AML-193 (cell line): ENCODE data around the gene TSLP.

Experiments
- DNase-seq, 2 experiments: peaks; one replicate each; lab custom pipeline; 2025; lab: John Stamatoyannopoulos, UW

TSLP gene

DNA sequence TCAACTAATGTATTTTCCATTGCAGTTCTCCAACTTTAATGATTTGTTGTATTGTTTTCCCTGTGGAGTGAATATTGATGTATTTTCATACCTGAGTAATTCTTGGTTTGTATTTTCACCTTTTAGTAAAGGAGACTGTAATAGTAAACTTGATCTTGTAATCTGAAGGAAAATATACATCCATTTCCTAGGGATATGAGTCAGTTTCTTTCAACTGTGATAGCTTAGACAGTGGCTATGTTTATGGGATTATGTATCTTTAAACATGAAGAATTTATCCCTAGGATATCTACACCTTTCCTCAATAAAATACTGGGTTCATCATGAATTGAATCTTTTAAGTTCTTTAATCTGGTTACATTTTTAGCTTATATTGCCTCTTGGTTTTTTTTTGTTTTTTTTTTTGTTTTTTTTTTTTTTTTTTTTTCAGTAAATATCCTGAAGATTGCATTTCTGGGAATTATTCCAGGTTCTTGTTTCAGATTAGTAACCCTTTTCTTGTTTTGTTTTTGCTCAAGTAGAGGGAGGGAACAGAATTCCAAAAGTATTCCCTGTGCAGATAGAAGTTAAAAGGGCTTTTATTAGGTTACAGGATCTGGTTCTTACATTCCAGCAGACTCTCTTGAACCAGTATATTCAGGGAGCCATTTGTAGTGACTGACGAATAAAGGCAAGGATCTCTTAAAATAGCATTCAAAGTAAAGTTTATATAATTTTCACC lies 27.7 kb downstream of the TSLP start:
- DNase-seq: no peak

DNA sequence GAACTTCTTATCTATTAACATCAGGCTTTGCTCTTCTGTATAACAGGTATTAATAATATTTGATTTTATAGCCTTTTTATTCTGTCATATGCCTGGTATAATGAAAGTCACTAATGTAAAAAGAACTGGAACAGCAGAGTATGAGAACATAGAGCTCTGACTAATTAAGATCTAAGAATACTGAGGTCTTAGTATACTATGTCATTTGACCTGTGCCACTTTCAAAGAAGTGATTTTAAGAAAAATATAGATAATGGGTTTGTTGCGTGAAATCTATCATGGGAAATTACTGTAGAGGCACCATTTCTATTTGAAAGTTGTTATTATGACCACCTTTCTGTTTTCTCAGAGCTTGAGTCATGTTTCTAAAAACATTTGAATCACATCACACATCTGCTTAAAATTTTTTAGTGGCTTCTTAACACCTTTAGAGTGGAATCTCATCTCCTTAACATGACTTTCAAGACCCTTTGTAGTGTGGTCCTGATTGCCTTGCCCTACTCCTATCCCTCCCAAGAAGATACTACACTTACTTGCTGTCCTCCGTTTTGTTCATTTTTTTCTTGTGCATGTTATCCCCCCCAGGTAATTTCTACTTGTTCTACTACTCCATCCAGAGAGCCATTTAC lies 34.9 kb downstream of the TSLP start:
- DNase-seq: no peak

DNA sequence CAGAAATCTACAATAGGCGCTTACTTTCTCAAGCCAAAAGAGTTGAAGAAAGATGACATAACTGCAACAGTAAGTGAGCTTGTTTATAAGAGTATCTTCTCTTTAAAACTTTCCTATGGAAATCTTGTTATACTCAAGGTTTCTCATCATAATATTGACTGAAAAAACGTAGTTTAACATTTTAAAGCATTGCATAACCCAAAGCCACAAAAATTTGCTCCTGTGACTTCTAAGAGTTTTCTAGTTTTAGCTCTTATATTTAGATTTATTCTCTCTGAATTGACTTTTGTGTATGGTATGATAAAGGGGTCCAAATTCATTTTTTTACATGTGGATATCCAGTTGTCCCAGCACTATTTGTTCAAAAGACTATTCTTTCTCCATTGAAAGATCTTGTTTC lies 35.9 kb downstream of the TSLP start:
- no peak for DNase-seq

DNA sequence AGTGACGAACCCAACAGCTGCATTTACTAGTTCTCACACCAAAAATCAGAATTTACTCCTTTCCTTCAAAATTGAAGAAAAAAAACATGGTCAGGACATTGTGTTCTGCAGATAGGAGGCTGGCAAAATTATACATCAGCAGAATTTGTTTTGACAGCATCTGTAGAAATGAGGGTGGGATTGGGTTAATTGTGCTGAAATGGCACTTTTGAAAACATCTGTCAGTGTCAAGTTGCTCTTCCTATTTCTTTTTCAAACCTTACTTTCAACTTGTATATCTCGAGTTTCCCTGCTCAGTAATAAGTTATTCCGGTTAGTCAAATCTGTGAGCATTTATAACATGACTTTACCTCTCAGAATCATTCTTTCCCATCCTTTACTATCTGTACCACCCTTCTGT lies 40.4 kb downstream of the TSLP start:
- DNase-seq: no peak

DNA sequence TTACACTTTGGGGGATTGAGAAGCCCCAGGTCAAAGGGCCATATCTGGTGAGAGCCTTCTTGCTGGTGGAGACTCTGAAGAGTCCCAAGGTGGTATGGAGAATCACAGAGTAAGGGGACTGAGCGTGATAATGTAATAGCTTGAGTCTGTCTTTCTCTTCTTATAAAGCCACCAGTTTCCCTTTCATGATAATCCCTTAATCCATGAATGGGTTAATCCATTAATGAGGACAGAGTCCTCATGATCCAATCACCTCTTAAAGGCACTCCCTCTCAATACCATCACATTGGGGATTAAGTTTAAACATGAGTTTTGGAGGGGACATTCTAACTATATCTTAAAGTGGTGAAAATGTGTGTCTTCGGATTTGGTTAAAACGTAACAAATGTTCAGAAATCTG lies 42.2 kb downstream of the TSLP start:
- no peak for DNase-seq

DNA sequence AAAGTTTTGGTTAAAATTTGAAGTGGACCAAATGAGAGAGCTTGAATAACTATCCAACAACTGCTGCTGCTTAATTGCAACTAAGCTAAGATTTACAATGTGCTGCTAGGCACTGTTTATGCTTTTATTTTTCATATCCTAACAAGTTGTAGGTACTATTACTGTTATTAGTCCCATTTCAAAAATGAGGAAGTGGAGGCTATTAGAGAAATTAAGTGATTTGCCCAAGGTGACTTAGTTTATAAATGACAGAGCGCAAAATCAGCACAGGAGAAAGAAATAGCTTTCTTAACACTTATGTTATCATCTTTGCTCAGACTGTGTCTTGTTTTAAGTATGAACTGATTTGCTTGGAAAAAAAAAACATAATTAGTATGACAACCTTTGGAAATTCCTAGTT lies 43.7 kb downstream of the TSLP start:
- DNase-seq: no peak

DNA sequence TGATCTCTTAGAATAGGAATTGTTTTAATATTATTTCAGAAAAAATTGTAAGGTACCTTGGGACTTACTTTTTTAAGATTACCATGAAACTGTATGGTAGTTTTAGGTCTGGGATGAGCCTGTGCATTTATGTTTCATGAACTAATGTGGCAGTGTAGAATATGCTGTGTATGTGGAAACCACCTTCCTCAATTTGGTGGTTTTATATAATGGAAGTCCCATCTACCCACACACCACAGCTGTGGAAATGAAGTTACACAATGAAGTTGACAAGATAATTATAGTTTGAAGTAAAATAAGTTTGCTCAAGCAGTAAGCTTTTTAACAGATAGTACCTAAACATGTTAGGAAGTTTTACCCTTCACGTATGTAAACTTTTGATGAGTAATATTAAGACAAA lies 45.0 kb downstream of the TSLP start:
- peak; percentile 87 to 93 for DNase-seq

DNA sequence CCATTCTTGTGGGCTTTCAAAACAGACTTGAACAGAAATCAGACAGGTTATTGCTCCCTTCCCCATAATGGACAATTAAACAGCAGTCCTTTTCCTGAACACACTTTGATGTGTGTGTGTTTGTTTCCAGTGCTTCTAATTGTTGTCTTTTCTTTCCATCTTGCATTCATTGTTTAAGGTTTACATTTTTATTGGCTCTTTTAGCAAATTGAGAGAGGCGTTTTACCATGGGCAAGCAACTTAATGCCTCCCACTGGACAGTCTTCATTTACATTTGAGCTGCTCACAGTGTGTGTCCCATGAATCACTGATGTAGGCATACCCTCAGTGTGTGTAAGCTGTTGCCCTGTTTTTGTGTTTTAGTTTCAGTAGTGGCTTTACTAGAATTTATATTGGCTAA lies 45.6 kb downstream of the TSLP start:
- DNase-seq: no peak

DNA sequence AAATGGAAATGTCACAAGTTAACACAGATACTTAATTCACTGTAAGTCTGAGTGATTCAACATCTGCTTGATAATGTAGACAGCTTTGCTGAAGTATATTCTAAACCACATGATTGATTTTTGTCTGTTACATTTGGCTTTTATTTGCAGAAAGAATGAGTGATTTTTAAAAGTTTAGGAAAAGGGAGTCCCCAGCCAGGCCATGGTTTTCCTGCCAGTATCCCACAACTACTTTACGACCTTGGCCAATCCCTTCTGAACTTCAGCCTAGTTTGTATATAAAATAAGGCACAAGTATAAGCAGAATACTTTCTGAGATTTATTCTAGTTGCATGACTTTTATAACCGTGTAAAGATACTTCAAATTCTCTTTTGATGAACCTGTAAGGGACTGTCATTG lies 47.7 kb downstream of the TSLP start:
- DNase-seq: no peak

DNA sequence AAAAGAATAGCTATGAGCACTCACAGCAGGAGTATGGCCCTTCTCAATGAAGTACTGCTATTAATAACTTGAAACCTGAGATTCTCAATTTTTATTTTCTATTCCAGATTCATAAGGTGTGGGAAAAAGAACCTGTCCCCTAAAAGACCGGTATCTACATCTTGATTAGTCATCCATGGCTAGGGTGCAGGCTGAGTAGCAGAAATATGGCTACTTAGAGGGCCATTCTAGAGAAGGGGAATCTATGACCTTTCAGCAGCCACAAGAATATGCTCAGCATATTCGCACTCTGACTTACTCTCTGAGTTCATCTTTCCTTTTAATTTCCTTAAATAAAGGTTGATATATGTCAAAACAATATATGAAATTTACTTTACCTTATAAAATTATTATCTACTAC lies 48.3 kb downstream of the TSLP start:
- DNase-seq: no peak

DNA sequence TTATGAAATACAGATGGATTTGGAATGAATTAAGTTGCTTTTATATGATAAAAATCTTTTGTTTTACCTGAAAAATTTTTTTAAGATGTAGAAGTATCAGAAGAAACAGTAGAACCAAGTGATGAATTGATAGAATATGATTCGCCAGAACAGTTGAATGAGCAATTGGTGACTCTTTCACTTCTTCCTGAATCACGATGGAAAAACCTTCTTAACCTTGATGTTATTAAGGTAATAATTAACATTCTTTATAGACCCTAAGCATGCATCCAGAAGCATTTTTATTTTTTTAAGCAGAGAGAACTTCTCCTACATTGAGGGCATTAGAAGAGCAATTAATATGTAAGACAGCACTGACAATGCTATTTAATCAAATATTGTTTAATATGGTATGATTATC lies 49.4 kb downstream of the TSLP start:
- DNase-seq: no peak

DNA sequence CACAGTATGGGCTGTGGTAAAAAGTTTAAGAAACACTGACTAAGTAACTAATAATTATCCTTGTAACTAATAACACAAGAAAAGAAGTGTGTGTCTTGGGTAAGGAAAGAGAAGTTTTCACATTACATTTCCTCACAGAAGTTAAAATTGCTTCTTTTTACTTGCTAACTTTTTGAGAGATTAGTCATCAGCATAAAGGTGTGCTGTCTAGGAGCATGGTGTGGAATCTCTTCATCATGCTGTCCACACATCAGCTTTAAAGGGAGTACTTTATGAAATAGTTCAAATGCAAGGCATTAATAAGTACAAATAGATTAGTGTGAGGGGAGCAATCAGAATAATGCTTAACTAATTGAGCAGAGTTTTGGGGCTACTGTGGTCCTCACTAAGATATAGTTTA lies 50.4 kb downstream of the TSLP start:
- DNase-seq: no peak

DNA sequence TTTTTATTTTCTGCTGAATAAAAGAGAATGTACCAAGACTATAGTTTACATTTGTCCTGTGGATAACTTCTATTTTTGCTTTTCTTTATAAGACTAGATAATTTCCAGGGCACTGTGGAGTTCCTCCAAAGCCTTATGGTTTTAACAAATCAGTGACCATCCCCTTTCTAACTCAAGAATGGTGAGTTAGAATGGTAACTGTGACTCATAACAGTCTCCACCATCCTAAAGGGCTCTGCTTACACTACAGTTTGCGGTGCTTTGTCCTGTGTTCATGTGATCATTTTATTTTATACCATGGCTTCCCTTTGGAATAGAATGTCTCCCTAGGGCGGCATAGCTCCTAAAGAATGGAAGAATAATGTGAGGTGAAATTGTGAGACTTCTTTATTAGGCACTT lies 50.9 kb downstream of the TSLP start:
- DNase-seq: no peak

DNA sequence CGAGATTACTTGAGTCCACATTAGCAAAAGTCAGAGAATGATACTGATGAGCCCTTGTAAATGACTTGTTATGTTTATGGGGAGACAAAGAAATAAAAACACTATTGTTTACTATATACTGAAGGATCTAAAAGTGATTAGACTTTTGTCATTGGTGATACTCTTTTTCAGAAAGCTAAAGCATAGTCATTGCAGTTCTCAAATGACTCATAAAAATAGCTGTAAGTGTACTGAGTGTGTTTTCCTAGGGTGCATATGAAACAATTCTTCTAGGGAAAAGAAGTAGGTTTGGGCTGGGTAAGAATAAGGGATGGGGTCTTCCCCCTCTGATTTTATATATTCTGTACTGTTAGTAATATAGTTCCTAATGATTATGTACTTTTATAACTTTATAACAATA lies 53.3 kb downstream of the TSLP start:
- no peak for DNase-seq

DNA sequence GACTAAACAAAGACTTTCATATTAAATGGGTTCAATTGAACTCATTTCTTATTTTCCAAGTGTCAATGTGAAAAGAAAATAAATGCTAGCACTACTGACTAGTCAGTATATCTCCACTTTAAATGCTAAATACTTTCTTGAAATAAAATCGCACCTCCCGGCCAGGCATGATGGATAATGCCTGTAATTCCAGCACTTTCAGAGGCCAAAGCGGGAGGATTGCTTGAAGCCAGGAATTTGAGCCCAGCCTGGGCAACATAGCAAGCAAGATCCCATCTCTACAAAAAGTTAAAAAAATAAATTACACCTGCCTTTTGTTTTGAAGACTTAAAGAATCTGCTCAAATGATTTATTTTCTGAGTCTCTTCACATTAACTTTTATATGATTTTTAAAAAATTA lies 55.4 kb downstream of the TSLP start:
- DNase-seq: no peak
